Transverse colon (tissue), 4 donors: ENCODE results near the gene VGLL4.

Source experiments
- CTCF ChIP-seq, 5 experiments: fragments of 200-600 bp in 3 of 5; fragments of 450-650 bp in 2 of 5; sonication (generic) in 3 of 5; IDR thresholded peaks; 1 replicate in 2 of 5; 2 replicates in 3 of 5; pipeline ENCODE4 v1.5.1; 2016 to 2017; ENCODE audit warnings: antibody characterized with exemption in 5 of 5, inconsistent platforms in 3 of 5, mild to moderate bottlenecking in 2 of 5, moderate library complexity in 1 of 5
- POLR2AphosphoS5 ChIP-seq, 3 donors: sonication (generic); formaldehyde crosslinking; IDR thresholded peaks; one replicate each; pipeline ENCODE4 v1.6.1; 2016; ENCODE audit warnings: antibody characterized with exemption in 3 of 3

- TF ChIP-seq CTCF (IDR thresholded peaks at IDR 0.05), result no peak
- TF ChIP-seq POLR2AphosphoS5 (IDR thresholded peaks at IDR 0.05), result no peak
Measured at GRCh38 chr3:11584570-11584969, 59.1 kb downstream of the VGLL4 start.
